Activated T-cell treated with anti-CD3 and anti-CD28 coated beads, Interleukin-2, amount 50 U/mL, for 48 hours (primary cell): ENCODE data around the gene SPPL3.

ENCODE experiments used
- DNase-seq, 2 experiments: peaks; one replicate each; pipeline ENCODE4 v3.0.0-alpha.2; 2020

The SPPL3 gene

GRCh38 chr12:120719496-120720233 is 184.5 kb downstream of the SPPL3 start:
- no peak for DNase-seq

GRCh38 chr12:120719072-120719471 is 185.1 kb downstream of the SPPL3 start:
- DNase-seq, result no peak

- no peak for DNase-seq
These were observed 186.1 kb downstream of the SPPL3 start for GRCh38 chr12:120718055-120718454.

- DNase-seq, result peak; percentile 65 to 70
These were observed 190.2 kb downstream of the SPPL3 start for GRCh38 chr12:120713861-120714482.

GRCh38 chr12:120712610-120713009 is 191.5 kb downstream of the SPPL3 start:
- no peak for DNase-seq
